LNCAP (cell line): ENCODE data around the gene WDR5.

Experiments used
- TF ChIP-seq, protein P1 (sequence below): fragments of 450-650 bp; IDR thresholded peaks from 2 replicates; pipeline ENCODE4 v1.5.1; 2017; ENCODE audit warnings: mild to moderate bottlenecking

Gene WDR5

DNA sequence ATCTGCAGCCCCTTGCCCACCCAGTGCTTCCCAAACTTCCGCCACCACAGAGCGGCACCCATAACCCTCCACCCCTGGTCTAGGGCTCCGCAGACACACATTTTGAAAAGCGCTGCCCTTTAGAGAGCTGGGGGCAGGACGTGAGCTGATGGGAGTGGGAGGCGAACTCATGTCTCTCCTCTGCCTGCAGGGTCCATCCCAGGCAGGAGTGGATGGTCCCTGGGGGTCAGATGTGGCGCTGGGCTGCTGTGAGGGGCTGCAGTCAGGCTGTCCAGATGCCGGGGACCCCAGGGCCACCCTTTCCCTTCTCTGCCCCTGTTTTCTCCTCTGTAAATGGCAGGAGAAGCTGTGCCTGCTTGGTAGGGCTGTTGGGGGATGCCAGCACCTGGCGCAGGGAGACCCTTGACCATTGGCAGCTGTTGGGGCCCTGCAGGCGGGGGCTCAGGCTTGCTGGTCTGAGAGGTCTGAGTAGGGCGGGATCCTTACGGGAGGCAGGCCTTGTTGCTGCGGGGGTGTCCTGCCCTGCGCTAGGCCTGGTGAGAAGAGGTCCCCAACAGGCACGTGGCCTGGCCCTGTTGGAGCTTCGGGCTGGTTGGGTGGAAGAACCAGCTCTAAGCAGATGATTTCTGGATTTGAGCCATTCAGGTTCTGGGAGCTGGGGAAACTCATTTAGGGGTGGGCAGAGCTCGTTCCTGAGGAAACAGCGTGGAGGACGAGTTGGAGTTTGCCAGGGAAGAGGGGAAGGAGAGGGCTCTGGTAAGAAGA lies 38.8 kb downstream of the WDR5 start:
- TF ChIP-seq, protein P1, sequence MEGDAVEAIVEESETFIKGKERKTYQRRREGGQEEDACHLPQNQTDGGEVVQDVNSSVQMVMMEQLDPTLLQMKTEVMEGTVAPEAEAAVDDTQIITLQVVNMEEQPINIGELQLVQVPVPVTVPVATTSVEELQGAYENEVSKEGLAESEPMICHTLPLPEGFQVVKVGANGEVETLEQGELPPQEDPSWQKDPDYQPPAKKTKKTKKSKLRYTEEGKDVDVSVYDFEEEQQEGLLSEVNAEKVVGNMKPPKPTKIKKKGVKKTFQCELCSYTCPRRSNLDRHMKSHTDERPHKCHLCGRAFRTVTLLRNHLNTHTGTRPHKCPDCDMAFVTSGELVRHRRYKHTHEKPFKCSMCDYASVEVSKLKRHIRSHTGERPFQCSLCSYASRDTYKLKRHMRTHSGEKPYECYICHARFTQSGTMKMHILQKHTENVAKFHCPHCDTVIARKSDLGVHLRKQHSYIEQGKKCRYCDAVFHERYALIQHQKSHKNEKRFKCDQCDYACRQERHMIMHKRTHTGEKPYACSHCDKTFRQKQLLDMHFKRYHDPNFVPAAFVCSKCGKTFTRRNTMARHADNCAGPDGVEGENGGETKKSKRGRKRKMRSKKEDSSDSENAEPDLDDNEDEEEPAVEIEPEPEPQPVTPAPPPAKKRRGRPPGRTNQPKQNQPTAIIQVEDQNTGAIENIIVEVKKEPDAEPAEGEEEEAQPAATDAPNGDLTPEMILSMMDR = no peak

DNA sequence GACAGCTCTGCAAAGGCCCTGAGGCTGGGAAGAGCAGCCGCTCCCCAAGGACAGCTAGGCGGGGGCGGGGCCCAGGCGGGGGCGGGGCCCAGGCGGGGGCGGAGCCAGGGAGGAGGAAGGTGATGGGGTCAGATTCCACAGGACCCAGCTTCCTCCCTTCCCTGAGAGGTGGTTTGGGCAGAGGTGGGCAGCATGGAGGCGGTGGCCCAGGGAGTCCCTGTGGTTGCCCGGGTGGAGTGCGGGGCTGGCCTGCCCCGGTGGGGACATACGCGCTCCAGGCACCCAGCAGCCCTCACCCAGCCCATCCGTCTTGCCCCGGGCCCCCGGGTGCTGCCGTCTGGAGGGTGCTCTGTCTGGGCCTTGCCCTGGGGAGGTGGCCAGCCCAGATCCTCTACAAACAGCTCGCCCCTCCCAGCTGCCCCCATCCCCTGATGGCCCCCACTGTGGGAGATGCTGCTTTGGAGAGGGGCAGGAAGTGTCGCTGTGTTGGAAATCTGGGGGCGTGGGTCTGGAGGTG lies 39.5 kb downstream of the WDR5 start:
- TF ChIP-seq, protein P1 = no peak

DNA sequence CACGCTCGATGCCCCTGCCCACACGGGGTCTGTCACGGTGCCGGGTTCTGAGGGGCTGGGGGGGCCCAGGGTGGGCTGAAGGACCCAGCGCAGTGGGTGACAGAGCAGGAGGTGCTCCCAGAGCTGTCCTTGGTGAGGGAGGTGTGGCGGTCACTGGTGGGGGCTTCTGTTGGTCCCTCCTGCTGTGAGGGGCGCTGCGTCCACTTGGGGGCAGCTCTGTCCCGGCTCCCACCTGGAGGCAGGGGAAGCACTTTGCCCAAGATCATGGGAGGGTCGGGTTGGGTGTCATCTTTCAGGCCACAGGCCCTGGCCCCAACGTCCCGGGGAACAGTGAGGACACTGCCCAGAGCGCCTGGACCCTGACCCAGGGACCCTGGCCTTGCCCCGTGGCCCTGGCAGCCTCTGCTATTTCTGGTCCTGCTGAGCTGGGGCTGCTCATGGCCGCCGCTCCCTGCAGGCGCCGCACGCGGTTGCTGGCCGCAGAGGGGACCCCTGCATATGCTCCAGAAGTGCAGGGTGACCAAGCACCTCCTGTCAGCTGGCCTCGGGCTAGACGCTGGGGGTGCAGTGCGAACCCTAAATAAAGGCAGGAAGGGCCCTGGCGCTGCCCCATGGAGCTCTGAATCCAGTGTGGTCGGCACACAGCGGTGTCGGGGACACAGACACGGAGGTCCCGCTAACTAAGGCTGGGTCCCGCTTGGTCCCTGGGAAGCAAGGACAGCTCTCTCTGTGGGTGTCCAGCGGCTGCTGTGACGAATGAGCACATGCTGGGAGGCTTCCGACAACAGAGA lies 40.1 kb downstream of the WDR5 start:
- TF ChIP-seq, protein P1 = no peak

DNA sequence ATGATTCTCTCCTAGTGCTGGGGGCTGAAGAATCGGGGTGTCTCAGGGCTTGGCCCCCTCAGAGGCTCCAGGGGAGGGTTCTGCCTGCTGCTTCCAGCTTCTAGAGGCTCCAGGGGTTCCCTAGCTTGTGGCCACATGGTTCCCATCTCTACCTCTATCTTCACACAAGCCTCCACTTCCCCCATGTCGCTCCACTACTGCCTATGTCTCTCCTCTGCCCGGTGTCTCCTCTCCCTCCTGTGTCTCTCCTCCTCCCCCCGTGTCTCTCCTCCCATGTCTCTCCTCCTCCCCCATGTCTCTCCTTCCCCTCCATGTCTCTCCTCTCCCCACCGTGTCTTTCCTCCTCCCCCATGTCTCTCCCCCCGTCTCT lies 40.7 kb downstream of the WDR5 start:
- TF ChIP-seq, protein P1 = no peak

DNA sequence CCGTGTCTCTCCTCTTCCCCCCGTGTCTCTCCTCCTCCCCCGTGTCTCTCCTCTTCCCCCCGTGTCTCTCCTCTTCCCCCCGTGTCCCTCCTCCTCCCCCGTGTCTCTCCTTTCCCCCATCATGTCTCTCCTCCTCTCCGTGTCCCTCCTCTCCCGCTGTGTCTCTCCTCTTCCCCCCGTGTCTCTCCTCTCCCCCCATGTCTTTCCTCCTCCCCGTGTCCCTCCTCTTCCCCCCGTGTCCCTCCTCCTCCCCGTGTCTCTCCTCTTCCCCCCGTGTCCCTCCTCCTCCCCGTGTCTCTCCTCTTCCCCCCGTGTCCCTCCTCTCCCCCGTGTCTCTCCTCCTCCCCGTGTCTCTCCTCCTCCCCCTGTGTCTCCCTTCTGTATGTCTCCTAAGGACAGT lies 41.3 kb downstream of the WDR5 start:
- TF ChIP-seq, protein P1 = no peak

DNA sequence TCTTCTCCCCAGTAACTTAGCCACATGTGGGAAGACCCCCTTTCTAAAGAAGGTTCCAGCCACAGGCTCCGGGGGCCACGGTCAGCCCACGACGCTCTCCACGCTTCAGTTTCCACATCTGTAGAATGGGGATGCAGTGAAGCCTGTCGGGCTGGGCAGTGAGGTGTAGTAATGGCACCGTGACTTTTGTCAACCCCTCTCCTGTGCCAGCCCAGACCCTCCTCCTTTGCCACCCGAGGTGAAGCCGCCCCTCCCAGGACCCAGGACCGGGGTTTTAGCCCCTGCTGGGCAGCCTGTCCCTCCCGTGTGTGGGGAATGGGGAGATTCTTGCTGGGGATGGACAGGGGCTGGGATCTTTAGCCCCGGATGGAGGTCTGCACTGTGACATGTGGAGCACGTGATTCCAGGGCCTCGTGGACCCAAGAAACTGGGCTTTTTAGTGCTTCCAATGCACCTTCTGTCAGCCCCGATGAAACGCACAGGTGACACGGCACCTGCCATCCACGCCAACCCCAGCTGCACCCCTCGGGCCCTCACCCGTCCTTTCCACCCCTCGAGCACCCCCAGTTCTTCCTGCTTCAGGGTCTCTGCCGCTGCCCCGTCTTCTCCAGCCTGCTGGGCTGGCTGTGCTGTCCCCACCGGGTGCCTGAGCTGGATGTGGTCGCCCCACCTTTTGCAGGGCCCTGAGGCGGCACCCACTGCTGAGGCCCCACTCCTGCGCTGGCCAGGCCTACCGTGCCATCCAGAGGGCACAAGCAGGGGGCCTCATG lies 41.9 kb downstream of the WDR5 start:
- TF ChIP-seq, protein P1 = no peak

DNA sequence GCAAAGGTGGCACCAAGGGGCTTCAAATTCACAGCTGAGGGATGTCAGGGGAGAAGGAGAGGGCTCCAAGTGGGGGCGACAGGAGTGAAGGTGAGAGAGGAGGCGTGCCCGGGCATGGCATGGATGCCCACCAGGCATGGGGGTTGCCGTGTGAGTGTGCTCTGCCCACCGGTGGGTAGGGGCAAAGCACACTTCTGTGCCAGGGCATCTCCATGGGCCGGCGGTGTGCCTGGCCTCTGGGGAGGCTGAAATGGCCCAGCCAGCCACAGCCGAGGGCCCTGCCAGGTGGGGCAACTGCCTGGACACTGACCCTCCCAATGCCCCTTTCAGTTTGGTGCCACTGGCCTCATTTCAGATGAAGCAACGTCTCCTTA lies 42.5 kb downstream of the WDR5 start:
- TF ChIP-seq, protein P1 = no peak
